Ascending aorta (tissue), 2 donors: Measurements from ENCODE around the gene ABCC8. TPM values are rescaled to one million over a fixed set of nuclear protein-coding genes. Genes with fewer than 3 reads are reported as not detected.

Experiments used
- DNase-seq, 2 donors: peaks; one replicate each; pipeline ENCODE4 v3.0.0-alpha.2; 2019; ENCODE audit warnings: low spot score in 2 of 2
- H3K27ac ChIP-seq, 2 donors: fragments of 200-600 bp; sonication (generic); one replicate each; pipeline ENCODE4 v1.5.1; 2016 to 2017; ENCODE audit warnings: mild to moderate bottlenecking in 1 of 2
- H3K27me3 ChIP-seq: fragments of 200-600 bp; sonication (generic); one replicate; pipeline ENCODE4 v1.5.1; 2017
- H3K36me3 ChIP-seq, 2 donors: fragments of 200-600 bp; sonication (generic); one replicate each; pipeline ENCODE4 v1.5.1; 2016
- H3K4me1 ChIP-seq, 2 donors: fragments of 200-600 bp; sonication (generic); one replicate each; pipeline ENCODE4 v1.5.1; 2016 to 2017; ENCODE audit warnings: mild to moderate bottlenecking in 1 of 2
- H3K4me3 ChIP-seq, 2 donors: fragments of 200-600 bp; sonication (generic); one replicate each; pipeline ENCODE4 v1.5.1; 2016 to 2017; ENCODE audit warnings: mild to moderate bottlenecking in 1 of 2
- H3K9me3 ChIP-seq, 2 donors: fragments of 200-600 bp; sonication (generic); one replicate each; pipeline ENCODE4 v1.5.1; 2016
- CTCF ChIP-seq, 3 experiments: fragments of 200-600 bp in 2 of 3; fragments of 450-650 bp in 1 of 3; sonication (generic) in 2 of 3; IDR thresholded peaks; one replicate each; pipeline ENCODE4 v1.5.1; 2016 to 2019; ENCODE audit warnings: antibody characterized with exemption in 3 of 3, mild to moderate bottlenecking in 1 of 3, moderate library complexity in 1 of 3
- intact Hi-C: fragments of 100-400 bp; cut with DNase I; formaldehyde crosslinking; loops from one replicate; pipeline ENCODE4 v1.15.1; 2023
- total RNA-seq: library from RNA; depleted of rRNA; stranded (reverse); fragments of >200 nt; gene quantifications from one replicate; pipeline ENCODE4 v1.1.0, GENCODE V29; 2016

The ABCC8 gene
- total RNA-seq, 1 donor from 2014 or later = not detected

GRCh38 chr11:17510507-17511206, 34.0 kb upstream of the ABCC8 start:
- Histone ChIP-seq H3K27me3 (no peaks in the 10 kb centered on the region), H3K9me3 (no peaks in the 10 kb centered on the region), H3K4me3 (no peak overlapping the region), H3K36me3 (no peaks in the 10 kb centered on the region), H3K4me1 (peaks cover 8 to 12% of the 10 kb centered on the region in 2 donors), H3K27ac (no peak overlapping the region)
- no peak for DNase-seq
- TF ChIP-seq CTCF (IDR thresholded peaks at IDR 0.05) = no peak
- intact Hi-C loops = no loop called here

- intact Hi-C loops = no loop called here
These were observed 32.1 kb upstream of the ABCC8 start for GRCh38 chr11:17508791-17509190.

GRCh38 chr11:17508306-17508705, 31.7 kb upstream of the ABCC8 start:
- no peaks in the 10 kb centered on the region for H3K27me3 ChIP-seq
- no peaks in the 10 kb centered on the region for H3K9me3 ChIP-seq
- TF ChIP-seq CTCF (IDR thresholded peaks at IDR 0.05) = no peak
- H3K36me3 ChIP-seq = no peaks in the 10 kb centered on the region
- H3K27ac ChIP-seq = peak overlapping the region; percentile 34 to 54
- H3K4me1 ChIP-seq = peaks cover 8 to 12% of the 10 kb centered on the region in 2 donors
- no peak overlapping the region for H3K4me3 ChIP-seq
- DNase-seq = no peak
- intact Hi-C loops = no loop called here

More at GRCh38 chr11:17508791-17509190, 32.1 kb upstream of the ABCC8 start:
- no peaks in the 10 kb centered on the region for H3K36me3 ChIP-seq
- H3K27me3 ChIP-seq = no peaks in the 10 kb centered on the region
- no peak for DNase-seq
- H3K4me3 ChIP-seq = no peak overlapping the region
- no peaks in the 10 kb centered on the region for H3K9me3 ChIP-seq
- H3K4me1 ChIP-seq = peaks cover 8 to 12% of the 10 kb centered on the region in 2 donors
- peak overlapping the region; percentile 12 to 18 for H3K27ac ChIP-seq
- TF ChIP-seq CTCF (IDR thresholded peaks at IDR 0.05) = no peak

- intact Hi-C loops = no loop called here
- H3K27ac ChIP-seq = peak overlapping the region; percentile 34 to 54
- no peaks in the 10 kb centered on the region for H3K9me3 ChIP-seq
- no peak overlapping the region for H3K4me3 ChIP-seq
- H3K27me3 ChIP-seq = no peaks in the 10 kb centered on the region
- DNase-seq = no peak
- H3K4me1 ChIP-seq = peaks cover 8 to 12% of the 10 kb centered on the region in 2 donors
- H3K36me3 ChIP-seq = no peaks in the 10 kb centered on the region
- no peak for TF ChIP-seq CTCF (IDR thresholded peaks at IDR 0.05)
These were observed 31.1 kb upstream of the ABCC8 start for GRCh38 chr11:17507773-17508172.

GRCh38 chr11:17506942-17507341, 30.3 kb upstream of the ABCC8 start:
- no peak for TF ChIP-seq CTCF (IDR thresholded peaks at IDR 0.05)
- Histone ChIP-seq H3K27me3 (no peaks in the 10 kb centered on the region), H3K36me3 (no peaks in the 10 kb centered on the region), H3K4me1 (peaks cover 8 to 12% of the 10 kb centered on the region in 2 donors), H3K27ac (no peak overlapping the region), H3K4me3 (no peak overlapping the region), H3K9me3 (no peaks in the 10 kb centered on the region)
- no peak for DNase-seq
- intact Hi-C loops = no loop called here
